HepG2 (cell line): ENCODE measurements around the gene PARN. TPM values are rescaled to one million over a fixed set of nuclear protein-coding genes. Genes with fewer than 3 reads are reported as not detected.

Experiments
- ATAC-seq: fragments of 200-7000 bp; cut with Tn5 transposase; 3 replicates; pipeline ENCODE4 v1.9.1; 2020; ENCODE audit warnings: mild to moderate bottlenecking, moderate library complexity
- BruUV-seq: library from RNA; stranded (reverse); fragments of 400-500 nt; replicated peaks from 2 replicates; lab custom pipeline; 2021; lab: Mats Ljungman, UMichigan
- CTCF ChIA-PET: fragments of 300-600 bp; formaldehyde crosslinking; extraction: SDS; loops from one replicate; lab custom pipeline; 2021; ENCODE audit warnings: low total read pairs, inconsistent platforms, low intra/inter-chr PET ratio; lab: Yijun Ruan, JAX
- POLR2A ChIA-PET: fragments of 350-600 bp; sonication (Branson Sonifier 250); formaldehyde crosslinking; loops from one replicate; lab custom pipeline; 2020; ENCODE audit warnings: antibody characterized with exemption, inconsistent platforms; lab: Yijun Ruan, JAX
- DNase-seq: peaks from one replicate; pipeline ENCODE4 v3.0.0-alpha.2; 2015; ENCODE audit warnings: low spot score
- FAIRE-seq: peaks from 3 replicates; lab custom pipeline; 2011; peaks lifted over from hg19 to GRCh38; lab: Jason Lieb, UNC
- H2AFZ ChIP-seq: one replicate; pipeline ENCODE4 v1.6.1; 2011; ENCODE audit warnings: low read length, inconsistent platforms
- H3K27ac ChIP-seq: fragments of 300-600 bp; 3 replicates; pipeline ENCODE4 v1.8.0; 2011; ENCODE audit warnings: mixed run types, mild to moderate bottlenecking, mixed read lengths, low read length, inconsistent platforms; ENCODE audit not compliant: insufficient read depth; ENCODE audit errors: extremely low read length
- H3K27me3 ChIP-seq, 2 experiments: fragments of 200-600 bp in 1 of 2; 2 replicates in 1 of 2; 3 replicates in 1 of 2; pipeline versions ENCODE4 v1.6.0 to v1.8.0; 2011; ENCODE audit warnings: low read length in 2 of 2, mild to moderate bottlenecking in 2 of 2, moderate library complexity in 2 of 2, inconsistent platforms in 1 of 2; ENCODE audit not compliant: insufficient read depth in 2 of 2, control insufficient read depth in 1 of 2
- H3K36me3 ChIP-seq, 2 experiments: fragments of 200-600 bp in 1 of 2; replicated peaks in 1 of 2; 2 replicates in 1 of 2; 3 replicates in 1 of 2; pipeline versions ENCODE4 v1.5.1 to v1.8.0; 2011; ENCODE audit warnings: low read length in 2 of 2, inconsistent platforms in 1 of 2; ENCODE audit not compliant: insufficient read depth in 2 of 2, control insufficient read depth in 1 of 2
- H3K4me1 ChIP-seq: 2 replicates; pipeline ENCODE4 v1.5.1; 2012; ENCODE audit warnings: low read length, inconsistent platforms; ENCODE audit not compliant: insufficient read depth
- H3K4me2 ChIP-seq: 2 replicates; pipeline ENCODE4 v1.6.0; 2011; ENCODE audit warnings: low read depth, low read length, inconsistent platforms
- H3K4me3 ChIP-seq, 3 experiments: fragments of 200-600 bp in 1 of 3; sonication (generic), shearing (Covaris generic) in 1 of 3; replicated peaks in 1 of 3; 2 replicates each; pipeline ENCODE4 v1.5.1; 2011 to 2016; ENCODE audit warnings: low read length in 3 of 3, inconsistent platforms in 2 of 3, low read depth in 2 of 3, mild to moderate bottlenecking in 2 of 3, control low read depth in 1 of 3, mixed read lengths in 1 of 3; ENCODE audit not compliant: insufficient read depth in 1 of 3
- H3K79me2 ChIP-seq: one replicate; pipeline ENCODE4 v1.6.1; 2011; ENCODE audit warnings: low read length, inconsistent platforms; ENCODE audit not compliant: insufficient read depth
- H3K9ac ChIP-seq: 2 replicates; pipeline ENCODE4 v1.6.0; 2011; ENCODE audit warnings: mild to moderate bottlenecking, low read depth, low read length, inconsistent platforms; ENCODE audit not compliant: insufficient read depth
- H3K9me3 ChIP-seq: 2 replicates; pipeline ENCODE4 v1.5.1; 2012; ENCODE audit warnings: mild to moderate bottlenecking, low read length
- H4K20me1 ChIP-seq: 2 replicates; pipeline ENCODE4 v1.6.0; 2011; ENCODE audit warnings: inconsistent platforms, mild to moderate bottlenecking, low read length, moderate library complexity; ENCODE audit not compliant: insufficient read depth
- FOXJ3 ChIP-seq: sonication (generic); formaldehyde crosslinking; IDR thresholded peaks from 2 replicates; pipeline ENCODE4 v1.4.0; 2020; ENCODE audit warnings: missing genetic modification reagents, mild to moderate bottlenecking, borderline replicate concordance
- GABPA ChIP-seq, 2 experiments: IDR thresholded peaks; 2 replicates each; pipeline ENCODE4 v1.6.1; 2011 to 2016; ENCODE audit warnings: low read depth in 2 of 2, low read length in 1 of 2, missing biosample characterization in 1 of 2, missing genetic modification characterization in 1 of 2
- NCOA5 ChIP-seq: sonication (generic); formaldehyde crosslinking; IDR thresholded peaks from 2 replicates; pipeline ENCODE4 v1.4.0; 2020; ENCODE audit warnings: missing genetic modification reagents
- ZBTB20 ChIP-seq: sonication (generic); formaldehyde crosslinking; IDR thresholded peaks from 2 replicates; pipeline ENCODE4 v1.8.1; 2023; ENCODE audit warnings: missing genetic modification reagents, low read depth, mild to moderate bottlenecking, borderline replicate concordance
- ZFP36L2 ChIP-seq: sonication (generic); formaldehyde crosslinking; IDR thresholded peaks from 2 replicates; pipeline ENCODE4 v1.4.0; 2020; ENCODE audit warnings: missing genetic modification reagents
- ZNF180 ChIP-seq: sonication (generic); formaldehyde crosslinking; IDR thresholded peaks from 2 replicates; pipeline ENCODE4 v1.4.0; 2020; ENCODE audit warnings: low read depth, missing genetic modification reagents, borderline replicate concordance
- ZNF609 ChIP-seq: sonication (generic); formaldehyde crosslinking; IDR thresholded peaks from 2 replicates; pipeline ENCODE4 v1.4.0; 2020; ENCODE audit warnings: mild to moderate bottlenecking, missing genetic modification reagents, borderline replicate concordance
- ZSCAN12 ChIP-seq: sonication (generic); formaldehyde crosslinking; IDR thresholded peaks from 2 replicates; pipeline ENCODE4 v1.9.0; 2021; ENCODE audit warnings: mild to moderate bottlenecking, missing genetic modification reagents
- WGBS: methylation state at CpG from one replicate; pipeline ENCODE4 v1.1.6; 2017; ENCODE audit warnings: low lambda C conversion rate; 5-methylcytosine and 5-hydroxymethylcytosine counted together
- in situ Hi-C: cut with HindIII; loops from 2 replicates; pipeline ENCODE4 v1.10.0; 2017; ENCODE audit warnings: low pct_unique_long_range_greater_than_20kb; ENCODE audit not compliant: extremely low pct_ligation_motif_present
- intact Hi-C: fragments of 100-400 bp; cut with micrococcal nuclease; formaldehyde crosslinking; loops from one replicate; pipeline ENCODE4 v1.10.0; 2022; ENCODE audit not compliant: unreplicated experiment
- polyA plus RNA-seq, 8 experiments: library from polyadenylated mRNA; depleted of rRNA in 3 of 8; stranded (reverse) in 7 of 8; unstranded in 1 of 8; fragments of >200 nt; fragmentation: Illumina TruSeq in 4 of 8; extraction: Trizol in 4 of 8; gene quantifications; 2 replicates each; pipeline versions ENCODE4 v1.2.1 to v1.2.3, GENCODE V29; 2011 to 2016; ENCODE audit warnings: low read depth in 4 of 8, missing spikeins in 1 of 8, mixed read lengths in 1 of 8; ENCODE audit not compliant: insufficient read depth in 1 of 8
- total RNA-seq, 5 experiments: library from RNA; depleted of rRNA; stranded (reverse); fragments of >200 nt; fragmentation: Illumina TruSeq; extraction: Trizol; gene quantifications; 2 replicates each; pipeline ENCODE4 v1.2.3, GENCODE V29; 2016; ENCODE audit warnings: low read depth in 1 of 5
- TF ChIP-seq, protein P1 (sequence below): sonication (generic); formaldehyde crosslinking; IDR thresholded peaks from 2 replicates; pipeline ENCODE4 v1.4.0; 2020; ENCODE audit warnings: missing genetic modification reagents; ENCODE audit errors: not compliant biosample characterization

PARN gene
- total and polyA plus RNA-seq, 2 of the 13 experiments (the other 11 are each of a cell fraction or from before 2014, with no cell fraction given) = 13.3 to 47.6 TPM

DNA sequence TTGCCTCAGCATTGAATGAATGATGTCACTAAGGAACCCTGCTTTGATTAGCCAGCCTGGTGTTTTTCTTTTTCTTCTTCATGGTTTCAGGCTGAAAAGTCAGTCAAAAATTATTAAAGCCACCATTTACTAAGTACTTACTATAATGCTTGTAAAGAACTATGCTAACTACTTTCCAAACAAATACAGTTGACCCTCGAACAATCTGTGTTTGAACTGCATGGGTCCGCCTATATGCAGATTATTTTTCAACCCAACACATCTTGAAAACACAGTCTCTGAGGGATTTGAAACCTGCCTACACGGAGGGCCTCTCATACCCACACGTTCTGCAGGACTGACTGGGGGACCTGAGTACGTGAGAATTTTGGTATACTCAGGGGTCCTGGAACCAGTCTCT, 136.3 kb downstream of the PARN start (continued):
- no peak for TF ChIP-seq ZBTB20 (CRISPR knock-in tag)
- TF ChIP-seq FOXJ3 (CRISPR knock-in tag) = 0 out of 2 replicates have a peak, but pooled peaks have one; percentile 10
- no peak for TF ChIP-seq NCOA5 (CRISPR knock-in tag)
- TF ChIP-seq ZFP36L2 = 0 out of 2 replicates have a peak, but pooled peaks have one; percentile 62
- TF ChIP-seq, protein P1, sequence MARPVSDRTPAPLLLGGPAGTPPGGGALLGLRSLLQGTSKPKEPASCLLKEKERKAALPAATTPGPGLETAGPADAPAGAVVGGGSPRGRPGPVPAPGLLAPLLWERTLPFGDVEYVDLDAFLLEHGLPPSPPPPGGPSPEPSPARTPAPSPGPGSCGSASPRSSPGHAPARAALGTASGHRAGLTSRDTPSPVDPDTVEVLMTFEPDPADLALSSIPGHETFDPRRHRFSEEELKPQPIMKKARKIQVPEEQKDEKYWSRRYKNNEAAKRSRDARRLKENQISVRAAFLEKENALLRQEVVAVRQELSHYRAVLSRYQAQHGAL (CRISPR knock-in tag) = peak; percentile 8
- TF ChIP-seq ZNF609 (CRISPR knock-in tag) = 0 out of 2 replicates have a peak, but pooled peaks have one; percentile 46
- TF ChIP-seq, all 625 proteins: peak for 22

- H3K4me1 ChIP-seq = peaks cover 86% of the 10 kb centered on the region
- CTCF ChIA-PET = no interaction called here
- H3K9me3 ChIP-seq = no peaks in the 10 kb centered on the region
- peaks cover 0 to 4% of the 10 kb centered on the region in 2 experiments; a peak in 1 of 5 replicates for H3K36me3 ChIP-seq
- no peaks in the 10 kb centered on the region for H3K27me3 ChIP-seq
- no peaks in the 10 kb centered on the region for H4K20me1 ChIP-seq
- no peak overlapping the region for H3K27ac ChIP-seq
- H3K4me3 ChIP-seq = no peak overlapping the region
- in situ Hi-C loops = no loop called here
- H3K79me2 ChIP-seq = peaks cover 2% of the 10 kb centered on the region
- BruUV-seq = no TSS peak
- DNase-seq (no peak), ATAC-seq (no peak), FAIRE-seq (no peak)
- POLR2A ChIA-PET = no interaction called here
- H3K9ac ChIP-seq = no peak overlapping the region
- 100% methylated on average over 2 of the region's 2 CpGs for WGBS
- no peak for TF ChIP-seq GABPA (IDR thresholded peaks at IDR 0.05; ENCODE audit: low read depth, low read length)
- 0 out of 2 replicates have a peak, but pooled peaks have one; percentile 11 for TF ChIP-seq GABPA (CRISPR knock-in tag; IDR thresholded peaks at IDR 0.05; ENCODE audit: low read depth)
- no peak for TF ChIP-seq ZSCAN12 (CRISPR knock-in tag)
- TF ChIP-seq ZNF180 (CRISPR knock-in tag) = no peak
- intact Hi-C loops = no loop called here
- H3K4me2 ChIP-seq = no peak overlapping the region
- no peak overlapping the region for H2AFZ ChIP-seq
These were observed 137.4 kb downstream of the PARN start for GRCh38 chr16:14492614-14493013.
